Measurements from ENCODE around the gene SLC1A5.
"Not testable (repeated sequence)": the region's sequence is repeated elsewhere in the genome, so short reads cannot be mapped to it uniquely, and the experiment has no call there.

SLC1A5 gene

GRCh38 chr19:46766569-46767317 lies 21.7 kb downstream of the SLC1A5 start:
- peak; percentile 45 for DNase-seq

GRCh38 chr19:46764817-46765291 lies 23.5 kb downstream of the SLC1A5 start:
- DNase-seq: no peak

- DNase-seq: no peak
Measured at GRCh38 chr19:46762245-46762890, 26.0 kb downstream of the SLC1A5 start.

- DNase-seq: no peak
Measured at GRCh38 chr19:46761418-46761831, 27.0 kb downstream of the SLC1A5 start.

GRCh38 chr19:46760897-46761296 lies 27.5 kb downstream of the SLC1A5 start:
- DNase-seq: not testable (repeated sequence)

- DNase-seq: no peak
Measured at GRCh38 chr19:46760363-46760762, 28.0 kb downstream of the SLC1A5 start.

- no peak for DNase-seq
Measured at GRCh38 chr19:46759817-46760333, 28.5 kb downstream of the SLC1A5 start.

GRCh38 chr19:46759206-46759605 lies 29.2 kb downstream of the SLC1A5 start:
- DNase-seq: no peak

GRCh38 chr19:46756544-46756888 lies 31.9 kb downstream of the SLC1A5 start:
- DNase-seq: no peak

- DNase-seq: no peak
Measured at GRCh38 chr19:46755853-46756543, 32.4 kb downstream of the SLC1A5 start.

- DNase-seq: no peak
Measured at GRCh38 chr19:46755077-46755852, 33.1 kb downstream of the SLC1A5 start.

- peak; percentile 57 for DNase-seq
Measured at GRCh38 chr19:46753420-46754155, 34.8 kb downstream of the SLC1A5 start.

- no peak for DNase-seq
Measured at GRCh38 chr19:46748325-46749109, 39.9 kb downstream of the SLC1A5 start.

- DNase-seq: no peak
Measured at GRCh38 chr19:46746281-46747057, 41.9 kb downstream of the SLC1A5 start, which contains the start of gene STRN4. TSS of gene STRN4 (minus strand) at chr19:46746450. CDS start at chr19:46746430, 20 bp downstream.

GRCh38 chr19:46745521-46746280 lies 42.7 kb downstream of the SLC1A5 start, which contains the start of gene FKRP:
TSS of gene FKRP (plus strand) at chr19:46746057. CDS start at chr19:46755451, 9,394 bp downstream.
- DNase-seq: no peak

- DNase-seq: no peak
Measured at GRCh38 chr19:46745030-46745429, 43.4 kb downstream of the SLC1A5 start.

GRCh38 chr19:46744005-46744691 lies 44.2 kb downstream of the SLC1A5 start:
- no peak for DNase-seq

GRCh38 chr19:46742926-46743480 lies 45.4 kb downstream of the SLC1A5 start:
- DNase-seq: no peak

Measured in DMS 273 treated with DMSO at 0.1 percent for 48 hours (cell line).